ENCODE measurements around the gene PROC. TPM values are rescaled to one million over a fixed set of nuclear protein-coding genes. Genes with fewer than 3 reads are reported as not detected.

The PROC gene
- total and polyA plus RNA-seq, 9 of the 15 experiments (the other 6 are each of a cell fraction or from before 2014, with no cell fraction given), result not detected

- TF ChIP-seq, protein P1, sequence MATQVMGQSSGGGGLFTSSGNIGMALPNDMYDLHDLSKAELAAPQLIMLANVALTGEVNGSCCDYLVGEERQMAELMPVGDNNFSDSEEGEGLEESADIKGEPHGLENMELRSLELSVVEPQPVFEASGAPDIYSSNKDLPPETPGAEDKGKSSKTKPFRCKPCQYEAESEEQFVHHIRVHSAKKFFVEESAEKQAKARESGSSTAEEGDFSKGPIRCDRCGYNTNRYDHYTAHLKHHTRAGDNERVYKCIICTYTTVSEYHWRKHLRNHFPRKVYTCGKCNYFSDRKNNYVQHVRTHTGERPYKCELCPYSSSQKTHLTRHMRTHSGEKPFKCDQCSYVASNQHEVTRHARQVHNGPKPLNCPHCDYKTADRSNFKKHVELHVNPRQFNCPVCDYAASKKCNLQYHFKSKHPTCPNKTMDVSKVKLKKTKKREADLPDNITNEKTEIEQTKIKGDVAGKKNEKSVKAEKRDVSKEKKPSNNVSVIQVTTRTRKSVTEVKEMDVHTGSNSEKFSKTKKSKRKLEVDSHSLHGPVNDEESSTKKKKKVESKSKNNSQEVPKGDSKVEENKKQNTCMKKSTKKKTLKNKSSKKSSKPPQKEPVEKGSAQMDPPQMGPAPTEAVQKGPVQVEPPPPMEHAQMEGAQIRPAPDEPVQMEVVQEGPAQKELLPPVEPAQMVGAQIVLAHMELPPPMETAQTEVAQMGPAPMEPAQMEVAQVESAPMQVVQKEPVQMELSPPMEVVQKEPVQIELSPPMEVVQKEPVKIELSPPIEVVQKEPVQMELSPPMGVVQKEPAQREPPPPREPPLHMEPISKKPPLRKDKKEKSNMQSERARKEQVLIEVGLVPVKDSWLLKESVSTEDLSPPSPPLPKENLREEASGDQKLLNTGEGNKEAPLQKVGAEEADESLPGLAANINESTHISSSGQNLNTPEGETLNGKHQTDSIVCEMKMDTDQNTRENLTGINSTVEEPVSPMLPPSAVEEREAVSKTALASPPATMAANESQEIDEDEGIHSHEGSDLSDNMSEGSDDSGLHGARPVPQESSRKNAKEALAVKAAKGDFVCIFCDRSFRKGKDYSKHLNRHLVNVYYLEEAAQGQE (IDR thresholded peaks at IDR 0.05; ENCODE audit: borderline replicate concordance), result no peak
- TF ChIP-seq, protein P1 (CRISPR knock-in tag; IDR thresholded peaks at IDR 0.05; ENCODE audit: low read depth), result no peak
- TF ChIP-seq RBM15 (IDR thresholded peaks at IDR 0.05; ENCODE audit: insufficient read depth, low read length) (no peak), HES1 (IDR thresholded peaks at IDR 0.05; ENCODE audit: low read depth) (peak; percentile 47; the same call in 1 of the 2 replicates), TARDBP (IDR thresholded peaks at IDR 0.05) (no peak), ARID1B (IDR thresholded peaks at IDR 0.05) (0 out of 2 replicates have a peak, but pooled peaks have one; percentile 28)
- TF ChIP-seq, protein P2, sequence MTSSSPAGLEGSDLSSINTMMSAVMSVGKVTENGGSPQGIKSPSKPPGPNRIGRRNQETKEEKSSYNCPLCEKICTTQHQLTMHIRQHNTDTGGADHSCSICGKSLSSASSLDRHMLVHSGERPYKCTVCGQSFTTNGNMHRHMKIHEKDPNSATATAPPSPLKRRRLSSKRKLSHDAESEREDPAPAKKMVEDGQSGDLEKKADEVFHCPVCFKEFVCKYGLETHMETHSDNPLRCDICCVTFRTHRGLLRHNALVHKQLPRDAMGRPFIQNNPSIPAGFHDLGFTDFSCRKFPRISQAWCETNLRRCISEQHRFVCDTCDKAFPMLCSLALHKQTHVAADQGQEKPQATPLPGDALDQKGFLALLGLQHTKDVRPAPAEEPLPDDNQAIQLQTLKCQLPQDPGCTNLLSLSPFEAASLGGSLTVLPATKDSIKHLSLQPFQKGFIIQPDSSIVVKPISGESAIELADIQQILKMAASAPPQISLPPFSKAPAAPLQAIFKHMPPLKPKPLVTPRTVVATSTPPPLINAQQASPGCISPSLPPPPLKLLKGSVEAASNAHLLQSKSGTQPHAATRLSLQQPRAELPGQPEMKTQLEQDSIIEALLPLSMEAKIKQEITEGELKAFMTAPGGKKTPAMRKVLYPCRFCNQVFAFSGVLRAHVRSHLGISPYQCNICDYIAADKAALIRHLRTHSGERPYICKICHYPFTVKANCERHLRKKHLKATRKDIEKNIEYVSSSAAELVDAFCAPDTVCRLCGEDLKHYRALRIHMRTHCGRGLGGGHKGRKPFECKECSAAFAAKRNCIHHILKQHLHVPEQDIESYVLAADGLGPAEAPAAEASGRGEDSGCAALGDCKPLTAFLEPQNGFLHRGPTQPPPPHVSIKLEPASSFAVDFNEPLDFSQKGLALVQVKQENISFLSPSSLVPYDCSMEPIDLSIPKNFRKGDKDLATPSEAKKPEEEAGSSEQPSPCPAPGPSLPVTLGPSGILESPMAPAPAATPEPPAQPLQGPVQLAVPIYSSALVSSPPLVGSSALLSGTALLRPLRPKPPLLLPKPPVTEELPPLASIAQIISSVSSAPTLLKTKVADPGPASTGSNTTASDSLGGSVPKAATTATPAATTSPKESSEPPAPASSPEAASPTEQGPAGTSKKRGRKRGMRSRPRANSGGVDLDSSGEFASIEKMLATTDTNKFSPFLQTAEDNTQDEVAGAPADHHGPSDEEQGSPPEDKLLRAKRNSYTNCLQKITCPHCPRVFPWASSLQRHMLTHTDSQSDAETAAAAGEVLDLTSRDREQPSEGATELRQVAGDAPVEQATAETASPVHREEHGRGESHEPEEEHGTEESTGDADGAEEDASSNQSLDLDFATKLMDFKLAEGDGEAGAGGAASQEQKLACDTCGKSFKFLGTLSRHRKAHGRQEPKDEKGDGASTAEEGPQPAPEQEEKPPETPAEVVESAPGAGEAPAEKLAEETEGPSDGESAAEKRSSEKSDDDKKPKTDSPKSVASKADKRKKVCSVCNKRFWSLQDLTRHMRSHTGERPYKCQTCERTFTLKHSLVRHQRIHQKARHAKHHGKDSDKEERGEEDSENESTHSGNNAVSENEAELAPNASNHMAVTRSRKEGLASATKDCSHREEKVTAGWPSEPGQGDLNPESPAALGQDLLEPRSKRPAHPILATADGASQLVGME (CRISPR knock-in tag; IDR thresholded peaks at IDR 0.05), result no peak
- TF ChIP-seq, protein P3, sequence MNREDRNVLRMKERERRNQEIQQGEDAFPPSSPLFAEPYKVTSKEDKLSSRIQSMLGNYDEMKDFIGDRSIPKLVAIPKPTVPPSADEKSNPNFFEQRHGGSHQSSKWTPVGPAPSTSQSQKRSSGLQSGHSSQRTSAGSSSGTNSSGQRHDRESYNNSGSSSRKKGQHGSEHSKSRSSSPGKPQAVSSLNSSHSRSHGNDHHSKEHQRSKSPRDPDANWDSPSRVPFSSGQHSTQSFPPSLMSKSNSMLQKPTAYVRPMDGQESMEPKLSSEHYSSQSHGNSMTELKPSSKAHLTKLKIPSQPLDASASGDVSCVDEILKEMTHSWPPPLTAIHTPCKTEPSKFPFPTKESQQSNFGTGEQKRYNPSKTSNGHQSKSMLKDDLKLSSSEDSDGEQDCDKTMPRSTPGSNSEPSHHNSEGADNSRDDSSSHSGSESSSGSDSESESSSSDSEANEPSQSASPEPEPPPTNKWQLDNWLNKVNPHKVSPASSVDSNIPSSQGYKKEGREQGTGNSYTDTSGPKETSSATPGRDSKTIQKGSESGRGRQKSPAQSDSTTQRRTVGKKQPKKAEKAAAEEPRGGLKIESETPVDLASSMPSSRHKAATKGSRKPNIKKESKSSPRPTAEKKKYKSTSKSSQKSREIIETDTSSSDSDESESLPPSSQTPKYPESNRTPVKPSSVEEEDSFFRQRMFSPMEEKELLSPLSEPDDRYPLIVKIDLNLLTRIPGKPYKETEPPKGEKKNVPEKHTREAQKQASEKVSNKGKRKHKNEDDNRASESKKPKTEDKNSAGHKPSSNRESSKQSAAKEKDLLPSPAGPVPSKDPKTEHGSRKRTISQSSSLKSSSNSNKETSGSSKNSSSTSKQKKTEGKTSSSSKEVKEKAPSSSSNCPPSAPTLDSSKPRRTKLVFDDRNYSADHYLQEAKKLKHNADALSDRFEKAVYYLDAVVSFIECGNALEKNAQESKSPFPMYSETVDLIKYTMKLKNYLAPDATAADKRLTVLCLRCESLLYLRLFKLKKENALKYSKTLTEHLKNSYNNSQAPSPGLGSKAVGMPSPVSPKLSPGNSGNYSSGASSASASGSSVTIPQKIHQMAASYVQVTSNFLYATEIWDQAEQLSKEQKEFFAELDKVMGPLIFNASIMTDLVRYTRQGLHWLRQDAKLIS (CRISPR knock-in tag; IDR thresholded peaks at IDR 0.05), result no peak
Measured at GRCh38 chr2:127373362-127374083, 44.7 kb upstream of the PROC start (continued).
